ENCODE results near the gene MIXL1.

GRCh38 chr1:226199971-226200370 is 23.5 kb upstream of the MIXL1 start:
- no peak for TF ChIP-seq CTCF (IDR thresholded peaks at IDR 0.05)
- TF ChIP-seq POLR2A (IDR thresholded peaks at IDR 0.05) = no peak

All from testis (tissue), 2 donors.